ENCODE data around the gene AGRN.

GRCh38 chr1:1060281-1061000 is 40.5 kb downstream of the AGRN start:
- no peak for TF ChIP-seq CTCF (IDR thresholded peaks at IDR 0.05)
- TF ChIP-seq POLR2A (IDR thresholded peaks at IDR 0.05) = no peak
